ENCODE data around the gene MSI2.

MSI2 gene

DNA sequence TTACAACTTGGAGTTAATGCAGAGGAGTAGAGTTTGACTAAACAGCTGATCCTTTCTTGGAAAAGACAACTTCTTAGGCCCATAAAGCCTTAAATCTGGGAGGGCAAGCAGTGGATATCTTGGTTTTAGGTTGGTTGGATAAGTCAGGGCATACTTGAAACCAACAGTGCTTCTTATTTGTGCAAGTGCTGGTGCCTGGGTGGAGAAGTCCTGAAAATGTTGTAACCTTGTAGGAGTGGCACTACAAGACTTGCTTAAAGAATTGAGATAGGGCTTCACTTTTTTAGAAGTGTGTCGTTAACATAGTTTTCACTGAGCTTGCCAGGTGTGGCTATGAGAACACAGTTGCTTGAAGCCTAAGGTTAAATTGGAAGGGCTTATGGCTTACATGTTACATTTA is 6.2 kb downstream of the MSI2 start:
- no peak for DNase-seq
- intact Hi-C loops (cut with DNase I): no loop called here

DNA sequence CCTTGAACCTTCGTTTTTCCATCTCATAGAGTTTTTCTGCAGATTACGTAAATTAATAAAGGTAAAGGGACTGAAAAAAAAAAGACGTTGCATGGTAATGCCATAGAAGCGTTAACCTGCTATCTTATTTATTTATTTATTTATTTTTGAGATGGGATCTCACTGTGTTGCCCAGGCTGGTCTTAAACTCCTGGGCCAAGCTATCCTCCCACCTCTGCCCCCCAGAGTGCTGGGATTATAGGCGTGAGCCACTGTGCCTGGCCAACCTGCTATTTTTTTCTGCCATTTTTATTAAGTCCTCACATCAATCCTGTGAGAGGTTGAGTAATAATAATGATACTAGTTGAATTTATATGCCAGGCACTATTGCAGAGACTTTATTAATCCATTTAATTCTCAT is 7.9 kb downstream of the MSI2 start:
- no peak for DNase-seq
- intact Hi-C loops (cut with DNase I): no loop called here

DNA sequence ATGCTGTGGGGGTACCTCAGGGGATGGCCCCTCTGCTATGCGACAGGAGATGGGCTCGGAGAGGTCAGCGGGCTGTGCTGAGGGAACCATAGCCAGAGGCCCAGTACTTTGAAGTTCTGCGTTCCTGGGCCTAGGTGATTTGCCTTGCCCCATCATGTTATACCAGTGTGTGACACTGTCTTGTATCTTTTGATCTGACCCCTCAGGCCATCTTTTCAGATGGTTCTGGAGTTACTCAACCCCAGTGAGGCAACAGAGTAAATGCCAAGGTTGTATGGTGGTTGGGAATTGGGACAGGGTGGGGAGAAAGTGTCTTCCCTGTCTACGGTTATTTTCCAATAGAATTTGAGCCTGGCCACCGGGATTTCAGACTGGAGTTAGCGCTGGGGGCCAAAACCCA is 8.5 kb downstream of the MSI2 start:
- DNase-seq: no peak
- intact Hi-C loops (cut with DNase I): no loop called here

DNA sequence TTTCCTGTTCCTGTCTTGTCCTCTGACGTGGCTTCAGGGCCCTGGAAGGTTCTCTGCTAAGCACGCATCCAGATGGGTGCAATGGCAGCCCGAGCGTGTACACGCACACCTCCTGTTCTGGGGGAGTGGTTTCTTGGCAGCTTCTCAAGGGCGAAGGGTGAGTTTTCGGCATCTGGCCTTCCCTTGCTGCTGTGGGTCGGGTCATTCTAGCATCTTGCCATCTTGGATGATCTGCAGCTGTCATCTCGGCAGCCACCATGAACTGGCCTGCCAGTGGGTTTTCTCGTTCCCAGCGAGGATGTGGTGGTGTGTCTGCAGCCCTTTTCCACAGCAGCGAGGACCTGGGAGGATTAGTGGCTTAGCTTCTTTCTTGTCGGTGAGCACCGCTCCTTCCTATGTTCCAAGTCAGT is 10.6 kb downstream of the MSI2 start:
- intact Hi-C loops (cut with DNase I): no loop called here
- DNase-seq: peak in 1 of 42 donors; percentile 27

DNA sequence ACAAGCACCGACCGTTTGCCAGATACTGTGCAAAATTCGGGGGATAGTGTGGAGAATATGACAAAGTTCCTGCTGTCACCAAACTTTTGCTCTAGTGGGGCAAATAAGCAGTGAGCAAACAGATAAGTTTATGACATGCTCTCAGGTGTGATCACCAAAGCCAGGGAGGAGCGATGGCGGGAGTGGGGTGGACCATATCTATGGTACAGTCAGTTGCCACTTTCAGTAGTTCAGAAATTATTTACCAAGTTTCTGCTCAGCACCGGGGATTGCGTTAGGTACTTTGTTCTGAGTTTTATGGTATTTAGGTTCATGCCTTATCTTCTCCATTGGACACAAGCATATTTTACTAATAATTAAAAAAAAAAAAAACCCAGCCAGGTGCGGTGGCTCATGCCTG is 11.9 kb downstream of the MSI2 start:
- intact Hi-C loops (cut with DNase I): no loop called here
- DNase-seq: peak in 1 of 42 donors; percentile 7

DNA sequence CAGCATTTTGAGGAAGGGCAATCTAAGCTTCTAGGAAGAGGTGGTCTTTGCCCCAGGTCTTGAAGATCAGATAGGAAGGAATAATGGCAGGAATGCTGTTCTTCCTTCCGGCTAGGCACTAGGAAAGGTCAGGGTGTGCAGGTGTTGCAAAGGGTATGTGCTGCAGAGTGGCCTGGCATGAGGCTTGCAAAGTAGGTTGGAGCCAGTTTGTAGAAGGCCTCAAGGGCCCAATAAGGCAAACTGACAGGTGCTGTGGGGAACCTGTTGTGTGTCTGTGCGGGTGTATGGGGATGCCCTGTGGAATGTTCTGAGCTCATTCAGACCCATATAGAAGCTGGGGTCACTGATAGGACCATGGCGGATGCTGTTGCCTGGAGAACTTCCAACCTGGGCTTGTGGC is 12.7 kb downstream of the MSI2 start:
- DNase-seq: peak in 1 of 42 donors; percentile 12
- intact Hi-C loops (cut with DNase I): no loop called here

DNA sequence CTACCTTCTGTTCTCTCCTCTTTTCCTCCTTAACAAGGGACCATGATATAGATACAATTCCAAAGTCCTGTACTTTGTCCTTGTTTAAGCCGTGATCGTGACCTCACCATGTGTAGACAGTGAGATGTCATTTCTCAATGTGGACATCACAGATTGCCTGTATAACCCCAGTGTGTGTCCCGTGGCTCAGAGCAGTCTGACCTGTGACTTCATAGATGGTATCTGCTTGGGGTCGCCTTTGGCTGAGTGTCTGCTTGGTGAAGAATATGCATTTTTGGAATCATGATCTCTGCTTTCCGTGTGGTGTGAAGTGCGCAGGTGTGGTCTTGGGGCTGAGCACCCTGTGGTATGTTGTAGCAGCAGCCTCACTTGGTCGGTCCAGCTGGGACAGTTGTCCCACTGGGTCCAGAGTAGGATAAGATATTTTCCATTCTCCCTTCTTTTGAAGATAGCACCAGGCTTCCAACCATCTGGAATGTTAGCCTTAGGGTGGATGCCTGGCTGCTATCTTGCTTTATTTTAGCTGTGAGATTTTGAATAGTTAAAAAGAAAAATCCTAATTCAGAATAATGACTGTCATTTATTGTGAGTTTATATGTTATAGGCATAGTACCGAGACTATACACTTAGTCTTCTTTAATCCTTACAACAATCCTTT is 13.4 kb downstream of the MSI2 start:
- intact Hi-C loops (cut with DNase I): no loop called here
- peak in 1 of 42 donors; percentile 17 for DNase-seq

DNA sequence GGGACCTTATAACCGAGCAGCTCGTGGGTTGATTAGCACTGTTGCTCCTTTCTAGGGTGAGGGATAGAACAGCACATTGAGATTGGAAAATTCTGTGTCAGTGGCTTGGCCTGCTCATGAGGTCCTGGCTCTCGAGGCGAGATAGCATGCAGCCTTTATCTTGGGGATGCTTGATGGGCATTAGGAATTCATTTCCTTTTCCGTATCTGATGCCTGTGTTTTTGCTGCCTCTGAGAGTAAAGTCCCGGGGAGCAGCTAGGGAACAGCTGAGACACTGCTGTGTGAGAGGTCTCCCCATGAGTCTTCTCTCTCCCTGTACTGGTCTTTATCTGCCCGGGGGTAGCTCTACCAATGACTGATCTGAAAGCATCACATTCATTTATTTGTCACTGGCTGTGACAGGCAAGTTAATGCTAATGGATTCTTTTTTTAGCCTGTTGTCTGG is 14.5 kb downstream of the MSI2 start:
- peak in 1 of 42 donors; percentile 40 for DNase-seq
- intact Hi-C loops (cut with DNase I): no loop called here

DNA sequence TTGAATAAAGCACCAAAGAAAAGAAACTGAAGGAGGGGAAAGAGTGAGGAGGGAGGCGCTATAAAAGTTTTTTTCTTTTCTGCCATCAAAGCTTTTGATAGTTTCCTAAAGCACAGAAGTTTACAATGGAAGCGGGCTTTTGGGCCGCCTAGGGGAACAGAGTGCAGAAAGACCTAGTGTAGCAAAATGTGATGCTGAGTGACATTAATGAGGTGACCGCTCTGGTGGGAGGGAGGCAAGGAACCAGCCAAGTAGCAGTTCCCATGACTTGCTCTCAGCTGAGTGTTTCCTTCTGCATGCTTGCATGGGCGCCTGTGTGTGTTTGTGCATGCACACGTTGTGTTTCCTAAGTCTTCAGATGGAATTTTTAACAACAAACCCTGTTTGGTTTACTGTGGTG is 15.5 kb downstream of the MSI2 start:
- peak in 20 of 42 donors; percentile 7 to 74 (median 54) for DNase-seq
- intact Hi-C loops (cut with DNase I): no loop called here

DNA sequence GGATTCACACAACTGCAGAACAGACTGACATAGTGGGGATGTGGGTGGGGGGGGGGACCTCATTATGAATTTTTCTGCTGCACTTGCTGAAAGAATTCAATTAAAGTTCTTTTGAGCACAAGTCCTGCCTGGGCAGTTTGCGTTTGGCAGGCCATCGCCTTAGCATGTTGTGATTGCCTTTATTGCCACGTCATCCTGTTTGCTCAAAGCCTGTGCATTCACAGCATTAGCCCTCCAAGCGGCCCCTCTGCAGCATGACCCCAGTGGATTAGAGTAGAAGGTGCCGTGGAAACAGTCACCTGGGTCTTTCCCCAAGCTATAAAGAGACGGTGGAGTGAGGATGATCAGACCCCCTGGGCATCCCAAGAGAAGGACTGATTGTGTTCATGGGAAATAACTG is 17.2 kb downstream of the MSI2 start:
- DNase-seq: no peak
- intact Hi-C loops (cut with DNase I): no loop called here

DNA sequence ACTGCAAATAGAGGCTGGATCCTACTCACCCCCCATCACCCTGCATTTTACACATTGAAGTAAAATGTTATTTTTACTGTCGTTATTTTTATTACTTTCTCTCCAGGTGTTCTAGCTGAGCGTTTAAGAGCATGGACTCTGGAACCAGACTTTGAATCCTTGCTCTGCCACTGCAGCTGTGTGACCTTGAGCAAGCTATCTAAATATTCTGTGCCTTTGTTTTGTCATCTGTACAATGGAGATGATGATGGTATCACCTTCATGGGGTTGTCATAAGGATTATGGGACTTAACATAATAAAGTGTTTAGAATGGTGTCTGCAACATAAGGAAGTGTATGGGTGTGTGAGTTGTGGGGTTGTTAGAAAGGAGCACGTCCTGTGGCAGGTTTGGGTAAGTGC is 17.8 kb downstream of the MSI2 start:
- intact Hi-C loops (cut with DNase I): no loop called here
- no peak for DNase-seq

DNA sequence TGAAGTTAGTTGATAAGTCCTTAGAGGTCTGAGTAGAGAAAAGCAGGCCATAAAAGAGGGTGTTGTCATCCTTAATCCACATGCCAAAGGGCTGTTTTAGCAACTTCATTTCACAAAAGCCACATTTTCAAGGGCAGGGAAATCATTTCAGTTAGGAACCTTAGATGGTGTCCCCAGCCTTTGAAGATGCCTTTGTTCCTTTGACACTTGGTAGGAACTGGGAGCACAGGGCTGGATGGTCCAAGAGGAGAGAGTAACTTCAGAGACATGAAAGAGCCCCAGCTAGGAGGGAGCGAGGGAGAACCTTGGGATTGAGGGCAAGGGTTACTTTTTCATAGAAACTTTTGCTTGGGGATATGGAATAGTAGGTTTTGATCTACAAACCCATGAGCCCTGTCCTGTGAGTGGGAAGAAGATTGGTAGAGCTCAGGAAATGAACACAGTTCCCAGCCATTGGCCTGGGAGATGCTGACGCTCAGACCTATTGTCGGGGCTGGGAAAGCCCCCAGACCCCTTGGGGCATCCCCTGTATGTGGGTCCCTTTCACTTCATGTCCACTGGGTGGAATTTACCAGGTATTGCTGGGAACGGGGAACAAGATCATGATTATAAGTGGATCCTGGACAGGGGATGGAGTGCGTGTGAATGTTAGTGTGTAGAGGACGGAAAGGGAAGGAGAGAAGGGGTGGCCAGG is 18.9 kb downstream of the MSI2 start:
- no peak for DNase-seq
- intact Hi-C loops (cut with DNase I): no loop called here

DNA sequence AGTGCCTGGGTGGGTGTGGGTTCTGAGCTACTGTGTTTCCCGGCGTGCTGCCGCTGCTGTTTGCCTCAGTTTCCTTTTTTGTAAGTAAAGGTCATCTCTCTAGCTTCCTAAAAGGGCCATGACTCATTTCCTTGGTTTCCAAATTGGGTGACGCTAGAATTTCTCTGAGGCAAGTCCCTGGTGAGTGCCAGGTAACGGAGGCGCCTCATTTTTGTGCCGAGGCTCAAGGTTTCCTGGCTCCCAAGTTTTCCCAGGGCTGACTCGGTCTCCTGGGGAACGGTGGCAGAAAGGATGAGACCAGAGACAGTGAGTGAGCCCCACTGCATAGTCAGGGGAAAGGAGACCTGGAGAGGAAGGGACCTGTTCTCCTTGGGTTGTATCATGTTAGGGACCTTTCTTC is 20.3 kb downstream of the MSI2 start:
- intact Hi-C loops (cut with DNase I): no loop called here
- peak in 10 of 42 donors; percentile 29 to 75 (median 52) for DNase-seq

DNA sequence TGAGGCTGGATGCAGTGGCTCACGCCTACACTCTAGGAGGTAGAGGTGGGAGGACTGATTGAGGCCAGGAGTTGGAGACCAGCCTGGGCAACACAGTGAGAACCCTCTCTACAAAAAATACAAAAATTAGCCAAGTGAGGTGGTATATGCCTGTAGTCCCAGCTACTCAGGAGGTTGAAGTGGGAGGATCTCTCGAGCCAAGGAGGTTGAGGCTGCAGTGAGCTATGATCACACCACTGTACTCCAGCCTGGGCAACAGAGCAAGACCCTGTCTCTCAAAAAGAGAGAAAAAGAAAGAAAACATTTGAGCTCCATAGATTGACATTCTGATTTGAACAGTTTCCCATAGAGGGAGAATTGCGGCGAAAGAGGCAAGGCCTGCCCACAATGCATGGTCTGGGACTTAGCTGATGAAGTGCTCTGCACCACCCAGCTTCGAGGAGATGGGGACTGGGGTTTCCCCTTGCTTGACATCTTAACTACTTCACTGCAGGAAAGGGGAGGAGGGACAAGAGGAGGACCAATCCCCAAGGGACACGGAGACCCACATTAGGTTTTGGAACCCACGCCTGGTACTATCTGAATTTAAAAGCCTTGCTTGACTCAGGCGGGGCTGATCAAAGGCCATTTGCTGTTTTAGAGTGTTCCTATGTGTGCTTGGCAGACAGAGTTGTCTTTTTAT is 21.7 kb downstream of the MSI2 start:
- DNase-seq: no peak
- intact Hi-C loops (cut with DNase I): no loop called here

DNA sequence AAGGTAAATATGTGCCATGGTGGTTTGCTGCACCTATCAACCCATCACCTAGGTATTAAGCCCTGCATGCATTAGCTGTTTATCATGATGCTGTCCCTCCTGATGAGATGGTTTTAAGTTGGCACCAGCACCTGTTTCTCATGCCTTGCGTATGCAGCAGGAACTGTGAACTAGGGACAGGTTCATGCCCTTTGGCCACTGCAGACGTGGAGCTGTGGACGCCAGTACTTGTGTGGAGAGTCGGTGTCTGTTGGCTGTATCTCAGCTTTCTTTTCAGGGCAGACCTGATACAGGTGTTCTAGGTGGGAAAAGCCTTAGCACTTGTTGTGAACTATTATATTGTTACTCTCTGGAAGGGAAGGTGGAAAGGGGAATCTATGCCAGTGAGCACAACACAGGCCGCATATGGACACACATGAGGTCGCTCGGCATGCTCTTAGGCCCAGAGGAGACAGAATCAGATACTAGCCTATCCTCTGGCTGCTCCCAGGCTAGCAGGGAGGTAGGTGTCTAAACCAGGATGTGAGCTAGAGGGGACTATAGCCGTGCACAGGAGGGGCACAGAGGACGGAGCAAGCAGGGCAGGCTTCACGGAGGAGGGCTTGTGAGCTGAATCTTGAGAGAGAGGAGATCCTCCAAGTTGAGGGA is 22.5 kb downstream of the MSI2 start:
- no peak for DNase-seq
- intact Hi-C loops (cut with DNase I): no loop called here

DNA sequence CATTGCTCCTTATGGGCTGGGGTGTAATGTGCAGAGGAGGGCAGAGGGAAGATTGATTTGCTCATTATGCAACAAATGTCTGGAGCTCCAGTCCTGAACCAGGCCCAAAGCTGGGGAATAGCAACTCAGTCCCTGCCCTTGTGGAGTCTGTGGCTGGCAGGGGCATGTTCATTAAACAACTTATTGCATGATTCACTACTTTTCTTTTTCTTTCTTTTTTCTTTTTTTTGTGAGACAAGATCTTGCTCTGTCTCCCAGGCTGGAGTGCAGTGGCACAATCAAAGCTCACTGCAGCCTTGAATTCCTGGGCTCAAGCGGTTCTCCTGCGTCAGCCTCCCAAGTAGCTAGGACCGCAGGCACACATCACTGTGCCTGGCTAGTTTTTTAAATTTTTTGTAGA is 23.1 kb downstream of the MSI2 start:
- DNase-seq: peak in 2 of 42 donors; percentile 57 to 70
- intact Hi-C loops (cut with DNase I): no loop called here

DNA sequence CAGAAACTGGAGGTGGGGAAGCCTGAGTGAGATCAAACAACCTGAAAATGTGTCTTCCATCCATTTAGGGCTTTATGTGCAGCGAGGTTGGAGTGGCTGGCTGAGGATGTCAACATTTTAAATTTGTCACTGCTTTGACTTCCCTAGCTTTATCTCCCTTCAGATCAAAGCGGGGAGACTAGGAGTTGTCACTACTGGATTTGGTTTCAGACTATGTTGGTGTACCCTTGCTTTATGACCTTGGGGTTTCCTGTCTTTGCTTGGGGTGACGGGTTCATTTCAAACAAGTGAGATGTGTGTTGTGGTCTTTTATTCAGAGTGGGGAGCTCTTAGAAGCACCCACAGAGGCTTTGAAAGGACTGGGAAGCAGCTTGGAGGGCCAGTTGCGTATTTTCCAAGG is 25.6 kb downstream of the MSI2 start:
- DNase-seq: no peak
- intact Hi-C loops (cut with DNase I): no loop called here

DNA sequence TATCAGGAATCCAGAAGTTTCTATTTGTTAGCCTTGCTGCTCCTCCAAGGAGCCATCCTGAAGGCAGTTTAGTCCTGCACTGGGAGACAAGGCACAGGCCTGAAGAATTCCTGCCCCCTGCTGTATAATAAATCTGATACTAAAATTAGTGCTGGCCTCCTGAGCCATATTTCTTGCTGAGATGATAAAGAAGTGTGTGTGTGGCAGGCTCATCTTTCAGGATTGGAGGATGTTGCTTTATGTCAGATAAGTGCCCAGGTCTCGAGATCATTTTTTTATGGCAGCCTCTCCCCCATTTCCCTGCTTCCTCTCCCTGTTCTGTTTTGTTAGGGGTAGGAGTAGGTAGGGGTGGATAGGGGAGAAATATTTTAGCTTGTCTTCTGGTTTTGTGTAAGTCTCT is 26.0 kb downstream of the MSI2 start:
- intact Hi-C loops (cut with DNase I): no loop called here
- no peak for DNase-seq

DNA sequence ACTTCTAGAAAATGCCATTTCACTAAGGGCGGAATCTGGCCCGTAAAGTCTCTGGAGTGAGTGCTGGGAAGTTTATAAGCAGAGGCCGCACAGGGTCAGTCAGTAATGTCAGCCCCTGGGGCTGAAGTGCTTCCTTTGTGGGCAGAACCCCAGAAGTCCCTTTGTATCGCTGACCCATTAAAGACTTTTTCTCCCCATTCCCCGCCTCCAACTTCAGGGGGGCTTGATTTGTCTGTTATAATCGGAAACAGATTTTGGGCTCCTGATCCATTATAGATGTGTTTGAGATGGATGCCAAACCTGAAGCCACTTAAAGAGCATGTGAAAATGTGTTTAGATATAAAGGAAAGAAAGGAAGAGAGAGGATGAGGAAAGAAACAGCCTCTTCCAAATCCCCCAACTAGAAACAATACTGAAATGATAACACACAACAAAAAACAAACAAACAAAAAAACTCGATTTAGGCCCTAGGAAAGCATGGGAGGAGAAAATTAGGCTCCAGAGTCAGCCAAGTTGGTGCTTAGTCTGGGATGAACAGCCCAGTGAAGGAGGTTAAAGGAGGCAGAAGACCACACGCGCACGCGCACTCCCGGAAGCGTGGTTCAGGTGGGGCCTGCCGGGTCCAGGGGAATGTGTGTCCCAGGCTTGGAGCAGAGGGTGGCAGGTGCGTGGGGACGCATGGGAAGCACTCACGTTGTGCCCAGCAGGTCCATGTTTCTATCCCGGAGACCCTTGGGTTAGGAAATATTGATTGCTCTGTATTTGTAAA is 27.1 kb downstream of the MSI2 start:
- no peak for DNase-seq
- intact Hi-C loops (cut with DNase I): no loop called here
